CD4-positive, alpha-beta T cell treated with Interferon alpha-2 for 1 hour (primary cell): ENCODE measurements around the gene CEP68.

Experiments
- DNase-seq, 2 donors: peaks; one replicate each; pipeline ENCODE4 v3.0.0-alpha.2; 2020 to 2022

CEP68 gene

DNA sequence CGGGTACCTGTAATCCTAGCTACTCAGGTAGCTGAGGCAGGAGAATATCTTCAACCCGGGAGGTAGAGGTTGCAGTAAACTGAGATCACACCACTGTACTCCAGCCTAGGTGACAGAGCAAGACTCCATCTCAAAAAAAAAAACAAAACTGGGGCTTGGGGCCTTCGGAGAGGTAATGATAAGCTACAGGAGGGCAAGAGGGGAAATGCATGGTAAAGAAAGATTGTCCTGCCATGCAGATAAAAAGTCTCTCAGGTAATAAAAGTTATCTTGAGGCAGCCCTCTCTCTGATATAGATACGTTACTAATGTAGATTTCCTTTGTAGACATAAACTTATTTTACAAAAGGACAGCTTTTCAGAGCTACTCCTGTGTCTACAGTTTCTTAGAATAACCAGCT lies 77.4 kb downstream of the CEP68 start:
- no peak for DNase-seq

DNA sequence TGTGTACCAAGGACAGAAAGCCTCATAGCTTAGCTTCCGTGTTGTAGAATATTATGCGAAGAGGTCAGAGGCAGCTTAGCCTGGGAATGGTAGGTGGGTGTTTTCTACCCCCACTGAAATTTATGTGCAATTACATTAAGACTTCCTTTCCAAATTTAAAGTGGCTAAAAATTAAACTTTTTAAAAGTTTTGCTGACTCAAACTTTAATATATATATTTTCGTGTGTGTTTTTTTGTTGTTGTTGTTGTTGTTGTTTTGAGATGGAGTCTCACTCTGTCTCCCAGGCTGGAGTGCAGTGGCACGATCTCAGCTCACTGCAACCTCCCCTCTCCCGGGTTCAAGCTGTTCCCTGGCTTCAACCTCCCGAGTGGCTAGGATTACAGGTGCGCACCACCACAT lies 77.9 kb downstream of the CEP68 start:
- DNase-seq = no peak

DNA sequence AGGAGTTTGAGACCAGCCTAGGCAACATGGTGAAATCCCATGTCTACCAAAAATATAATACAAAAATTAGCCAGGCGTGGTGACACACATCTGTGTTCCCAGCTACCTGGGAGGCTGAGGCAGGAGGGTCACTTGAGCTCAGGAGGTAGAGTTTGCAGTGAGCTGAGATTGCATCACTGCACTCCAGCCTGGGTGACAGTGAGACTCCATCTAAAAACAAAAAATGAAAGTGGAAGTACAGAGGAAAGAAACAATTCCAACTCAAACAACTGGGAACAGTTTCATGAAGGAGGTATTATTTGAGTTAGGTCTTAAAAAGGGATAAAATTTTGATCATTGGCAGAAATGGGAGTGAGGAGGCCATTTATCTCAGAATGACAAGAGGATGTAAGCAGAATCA lies 80.0 kb downstream of the CEP68 start:
- no peak for DNase-seq
